ENCODE measurements around the gene TK2. TPM values are rescaled to one million over a fixed set of nuclear protein-coding genes. Genes with fewer than 3 reads are reported as not detected.
"Not testable (repeated sequence)": the region's sequence is repeated elsewhere in the genome, so short reads cannot be mapped to it uniquely, and the experiment has no call there.

TK2 gene
- total RNA-seq, 2 experiments from 2014 or later, result 5.4 to 5.8 TPM

DNA sequence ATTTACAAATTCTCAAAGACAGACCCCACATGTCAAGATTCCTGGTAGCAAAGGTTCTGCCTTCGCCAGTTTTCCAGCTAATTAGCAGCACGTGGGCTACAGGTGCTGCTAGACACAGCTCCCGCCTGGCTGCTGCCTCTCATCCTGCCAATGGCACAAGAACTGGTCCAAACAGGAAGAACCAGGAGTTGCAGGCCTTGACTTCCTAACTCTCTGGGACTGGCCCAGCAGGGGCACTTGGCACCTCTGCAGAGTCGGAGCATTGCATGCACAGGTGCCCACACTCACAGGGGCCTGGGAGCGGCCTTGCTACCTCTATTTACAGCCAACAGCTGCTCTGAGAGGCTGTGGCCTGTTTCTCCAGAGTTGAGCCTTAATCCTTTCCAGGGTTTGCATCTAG lies 39.6 kb downstream of the TK2 start:
- no peaks in the 10 kb centered on the region for H3K9me3 Mint-ChIP-seq
- intact Hi-C loops (cut with micrococcal nuclease), result no loop called here
- no peak overlapping the region for H3K4me3 Mint-ChIP-seq
- peaks cover 12% of the 10 kb centered on the region for H3K4me1 Mint-ChIP-seq (ENCODE audit: low read depth)
- ChIA-PET CTCF (interaction anchor here (0.9 to 2.5 kb wide), 5 partner anchors 12 to 103 kb away, joined by 3 to 15 read pairs (median 5); no protein-coding TSS in a partner anchor), POLR2A (no interaction called here)
- no peaks in the 10 kb centered on the region for H3K27me3 Mint-ChIP-seq
- no peak for DNase-seq
- H3K36me3 Mint-ChIP-seq, result no peaks in the 10 kb centered on the region
- no peak overlapping the region for H3K27ac Mint-ChIP-seq

DNA sequence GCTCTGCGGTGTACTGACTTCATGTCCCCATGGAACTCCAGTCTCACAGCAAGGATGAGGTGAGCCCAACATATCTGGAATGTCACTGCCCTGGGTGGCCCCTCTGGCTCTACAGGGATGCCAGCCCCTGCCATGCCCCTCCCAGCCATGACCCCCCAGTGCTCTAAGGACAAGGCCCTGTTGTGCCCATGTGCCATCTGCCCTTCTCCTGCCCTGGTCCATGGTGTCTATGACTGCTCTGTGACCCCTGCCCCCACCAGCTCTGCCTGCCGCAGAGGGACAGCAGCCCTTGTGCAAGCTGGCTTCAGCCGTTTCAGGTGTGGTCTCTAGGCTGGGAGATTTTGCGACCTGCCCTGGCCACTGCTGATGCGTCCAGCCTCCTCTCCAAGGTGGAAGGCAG lies 40.3 kb downstream of the TK2 start:
- Mint-ChIP-seq H3K36me3 (no peaks in the 10 kb centered on the region), H3K4me1 (ENCODE audit: low read depth) (peaks cover 7% of the 10 kb centered on the region), H3K27ac (no peak overlapping the region), H3K27me3 (no peaks in the 10 kb centered on the region), H3K4me3 (no peak overlapping the region), H3K9me3 (no peaks in the 10 kb centered on the region)
- CTCF ChIA-PET, result interaction anchor here (1.2 to 1.8 kb wide), 3 partner anchors 26 to 80 kb away, joined by 3 to 5 read pairs (median 3); no protein-coding TSS in a partner anchor
- intact Hi-C loops (cut with micrococcal nuclease), result no loop called here
- POLR2A ChIA-PET, result no interaction called here
- no peak for DNase-seq

DNA sequence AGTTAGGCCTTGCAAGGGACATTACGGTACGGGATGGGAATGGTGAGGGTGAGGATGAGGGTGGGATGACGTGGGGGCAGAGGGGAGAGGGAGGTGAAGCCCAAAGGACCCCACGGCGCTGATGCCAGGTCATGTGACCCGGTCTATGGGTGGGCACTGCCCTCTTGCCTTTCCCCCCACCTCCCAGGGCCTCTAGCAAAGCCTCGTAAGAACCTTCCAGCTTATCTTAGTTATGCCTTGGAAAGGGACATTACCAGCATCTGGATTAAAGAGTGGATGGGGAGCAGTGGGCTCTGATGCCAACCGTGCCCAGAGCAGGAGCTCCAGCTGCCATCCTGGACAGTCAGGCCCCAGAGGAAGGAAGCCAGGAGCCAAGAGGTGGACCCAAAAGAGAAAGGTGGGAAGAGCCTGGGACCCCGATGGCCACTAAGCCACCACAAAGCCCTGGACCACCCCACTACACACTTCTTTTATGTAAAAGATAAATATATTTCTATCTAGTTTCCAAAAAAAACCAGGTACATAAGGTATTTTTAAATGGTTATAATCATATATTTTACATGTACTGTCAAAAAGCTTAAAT lies 40.9 kb downstream of the TK2 start:
- intact Hi-C loops (cut with micrococcal nuclease), result no loop called here
- no peaks in the 10 kb centered on the region for H3K36me3 Mint-ChIP-seq
- DNase-seq, result no peak
- peaks cover 7% of the 10 kb centered on the region for H3K4me1 Mint-ChIP-seq (ENCODE audit: low read depth)
- H3K27me3 Mint-ChIP-seq, result no peaks in the 10 kb centered on the region
- H3K9me3 Mint-ChIP-seq, result no peaks in the 10 kb centered on the region
- CTCF ChIA-PET, result interaction anchor here (1.3 to 1.8 kb wide), 3 partner anchors 26 to 81 kb away, joined by 3 to 5 read pairs (median 3); partner anchors contain the start of gene CMTM2
- no peak overlapping the region for H3K27ac Mint-ChIP-seq
- no peak overlapping the region for H3K4me3 Mint-ChIP-seq
- POLR2A ChIA-PET, result no interaction called here

GRCh38 chr16:66508248-66508913 lies 41.5 kb downstream of the TK2 start:
- H3K27ac Mint-ChIP-seq, result no peak overlapping the region
- CTCF ChIA-PET, result interaction anchor here (0.7 to 1.8 kb wide), 6 partner anchors 25 to 100 kb away, joined by 3 to 5 read pairs (median 3); partner anchors contain the start of gene CMTM2

GRCh38 chr16:66507731-66508239 lies 42.1 kb downstream of the TK2 start:
- Mint-ChIP-seq H3K4me1 (ENCODE audit: low read depth) (peaks cover 4% of the 10 kb centered on the region), H3K27me3 (no peaks in the 10 kb centered on the region), H3K27ac (no peak overlapping the region), H3K4me3 (no peak overlapping the region), H3K9me3 (no peaks in the 10 kb centered on the region), H3K36me3 (no peaks in the 10 kb centered on the region)
- intact Hi-C loops (cut with micrococcal nuclease), result no loop called here
- ChIA-PET POLR2A (no interaction called here), CTCF (interaction anchor here (0.7 to 1.8 kb wide), 5 partner anchors 25 to 100 kb away, joined by 3 to 5 read pairs (median 3); partner anchors contain the start of gene CMTM2)
- DNase-seq, result no peak

More at GRCh38 chr16:66508248-66508913, 41.5 kb downstream of the TK2 start:
- no peak overlapping the region for H3K4me3 Mint-ChIP-seq
- no peak for DNase-seq
- H3K36me3 Mint-ChIP-seq, result no peaks in the 10 kb centered on the region
- H3K27me3 Mint-ChIP-seq, result no peaks in the 10 kb centered on the region
- intact Hi-C loops (cut with micrococcal nuclease), result no loop called here
- H3K9me3 Mint-ChIP-seq, result no peaks in the 10 kb centered on the region
- peaks cover 7% of the 10 kb centered on the region for H3K4me1 Mint-ChIP-seq (ENCODE audit: low read depth)
- POLR2A ChIA-PET, result no interaction called here

- Mint-ChIP-seq H3K27me3 (no peaks in the 10 kb centered on the region), H3K4me1 (ENCODE audit: low read depth) (peaks cover 2% of the 10 kb centered on the region), H3K27ac (no peak overlapping the region), H3K4me3 (no peak overlapping the region), H3K36me3 (no peaks in the 10 kb centered on the region), H3K9me3 (no peaks in the 10 kb centered on the region)
- intact Hi-C loops (cut with micrococcal nuclease), result no loop called here
- DNase-seq, result no peak
- ChIA-PET CTCF (no interaction called here), POLR2A (no interaction called here)
These were observed 46.3 kb downstream of the TK2 start for GRCh38 chr16:66503612-66504011.

- H3K27ac Mint-ChIP-seq, result no peak overlapping the region
- H3K36me3 Mint-ChIP-seq, result no peaks in the 10 kb centered on the region
- no peaks in the 10 kb centered on the region for H3K27me3 Mint-ChIP-seq
- no peaks in the 10 kb centered on the region for H3K9me3 Mint-ChIP-seq
- intact Hi-C loops (cut with micrococcal nuclease), result no loop called here
- CTCF ChIA-PET, result no interaction called here
- DNase-seq, result no peak
- POLR2A ChIA-PET, result no interaction called here
- H3K4me1 Mint-ChIP-seq (ENCODE audit: low read depth), result no peaks in the 10 kb centered on the region
- H3K4me3 Mint-ChIP-seq, result no peak overlapping the region
These were observed 46.9 kb downstream of the TK2 start for GRCh38 chr16:66503030-66503429.

DNA sequence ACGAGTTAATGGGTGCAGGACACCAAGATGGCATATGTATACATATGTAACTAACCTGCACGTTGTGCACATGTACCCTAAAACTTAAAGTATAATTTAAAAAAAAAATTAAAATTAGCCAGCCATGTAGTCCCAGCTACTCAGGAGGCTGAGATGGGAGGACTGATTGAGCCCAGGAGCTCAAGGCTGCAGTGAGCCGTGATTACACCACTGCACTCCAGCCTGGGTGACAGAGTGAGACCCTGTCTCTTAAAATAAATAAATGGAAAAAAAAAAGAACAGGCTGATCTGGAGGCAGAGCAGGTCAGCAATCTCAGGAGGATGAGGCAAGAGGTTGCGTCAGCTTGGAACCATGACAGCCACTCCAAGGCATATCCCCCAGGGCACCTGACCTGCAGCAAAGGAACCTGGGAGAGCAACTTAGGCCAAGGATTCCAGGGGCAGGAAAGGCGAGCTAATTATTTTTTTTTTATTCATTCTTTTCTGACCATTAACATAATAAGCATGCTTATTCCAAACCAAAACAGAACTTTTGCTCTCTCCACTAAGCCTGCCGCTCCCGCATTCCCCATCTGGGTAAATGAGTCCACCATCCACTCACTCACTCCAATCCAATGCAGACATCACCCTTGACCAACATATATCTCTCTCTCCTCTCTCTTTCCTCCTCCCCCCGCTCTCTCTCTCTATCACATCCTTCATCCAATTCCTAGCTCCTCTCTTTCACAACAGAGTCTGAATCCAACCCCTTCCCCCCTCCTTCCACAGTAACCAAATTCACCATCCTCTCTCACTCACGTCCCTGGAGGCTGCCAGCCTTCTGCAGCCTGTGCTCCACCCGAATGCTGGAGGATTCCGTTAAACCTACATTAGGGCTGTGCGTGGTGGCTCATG lies 47.7 kb downstream of the TK2 start:
- intact Hi-C loops (cut with micrococcal nuclease), result no loop called here
- DNase-seq, result peak; percentile 1
- Mint-ChIP-seq H3K4me1 (ENCODE audit: low read depth) (no peaks in the 10 kb centered on the region), H3K27me3 (no peaks in the 10 kb centered on the region), H3K36me3 (no peaks in the 10 kb centered on the region), H3K27ac (no peak overlapping the region), H3K4me3 (no peak overlapping the region), H3K9me3 (no peaks in the 10 kb centered on the region)
- ChIA-PET POLR2A (no interaction called here), CTCF (no interaction called here)

- H3K27me3 Mint-ChIP-seq; H3K4me1 Mint-ChIP-seq (ENCODE audit: low read depth); H3K36me3 Mint-ChIP-seq; CTCF ChIA-PET; H3K4me3 Mint-ChIP-seq; intact Hi-C loops (cut with micrococcal nuclease); DNase-seq; H3K27ac Mint-ChIP-seq; H3K9me3 Mint-ChIP-seq; POLR2A ChIA-PET: not testable (repeated sequence)
These were observed 48.4 kb downstream of the TK2 start for GRCh38 chr16:66501563-66501962.

DNA sequence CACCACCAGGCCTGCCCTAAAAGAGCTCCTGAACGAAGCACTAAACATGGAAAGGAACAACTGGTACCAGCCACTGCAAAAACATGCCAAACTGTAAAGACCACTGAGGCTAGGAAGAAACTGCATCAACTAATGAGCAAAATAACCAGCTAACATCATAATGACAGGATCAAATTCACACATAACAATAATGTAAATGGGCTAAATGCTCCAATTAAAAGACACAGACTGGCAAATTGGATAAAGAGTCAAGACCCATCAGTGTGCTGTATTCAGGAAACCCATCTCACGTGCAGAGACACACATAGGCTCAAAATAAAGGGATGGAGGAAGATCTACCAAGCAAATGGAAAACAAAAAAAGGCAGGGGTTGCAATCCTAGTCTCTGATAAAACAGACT lies 52.0 kb downstream of the TK2 start:
- H3K4me1 Mint-ChIP-seq (ENCODE audit: low read depth); POLR2A ChIA-PET; H3K36me3 Mint-ChIP-seq; H3K27me3 Mint-ChIP-seq; H3K27ac Mint-ChIP-seq; H3K4me3 Mint-ChIP-seq; DNase-seq; H3K9me3 Mint-ChIP-seq; intact Hi-C loops (cut with micrococcal nuclease); CTCF ChIA-PET: not testable (repeated sequence)

- H3K27me3 Mint-ChIP-seq, POLR2A ChIA-PET: not testable (repeated sequence)
These were observed 53.7 kb downstream of the TK2 start for GRCh38 chr16:66496226-66496625.

DNA sequence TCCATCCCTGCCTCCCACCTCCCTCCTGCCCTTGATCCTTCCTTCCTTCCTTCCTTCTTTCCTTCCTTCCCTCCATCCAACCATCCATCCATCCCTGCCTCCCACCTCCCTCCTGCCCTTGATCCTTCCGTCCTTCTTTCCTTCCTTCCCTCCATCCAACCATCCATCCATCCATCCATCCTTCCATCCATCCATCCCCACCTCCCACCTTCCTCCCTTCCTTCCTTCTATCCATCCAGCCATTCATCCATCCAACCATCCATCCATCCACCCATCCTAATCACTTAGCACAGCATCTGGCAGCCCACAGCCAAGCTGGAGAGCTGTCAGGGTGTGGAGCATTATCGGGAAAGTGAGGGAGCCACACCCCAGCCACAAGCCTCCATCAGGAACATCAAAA lies 54.5 kb downstream of the TK2 start:
- intact Hi-C loops (cut with micrococcal nuclease), result no loop called here
- no peaks in the 10 kb centered on the region for H3K27me3 Mint-ChIP-seq
- ChIA-PET POLR2A (no interaction called here), CTCF (no interaction called here)
- no peaks in the 10 kb centered on the region for H3K9me3 Mint-ChIP-seq
- H3K27ac Mint-ChIP-seq, result no peak overlapping the region
- H3K36me3 Mint-ChIP-seq, result no peaks in the 10 kb centered on the region
- H3K4me1 Mint-ChIP-seq (ENCODE audit: low read depth), result no peaks in the 10 kb centered on the region
- H3K4me3 Mint-ChIP-seq, result no peak overlapping the region
- DNase-seq, result peak; percentile 1

More at GRCh38 chr16:66496226-66496625, 53.7 kb downstream of the TK2 start:
- CTCF ChIA-PET; H3K4me1 Mint-ChIP-seq (ENCODE audit: low read depth); DNase-seq; H3K4me3 Mint-ChIP-seq; intact Hi-C loops (cut with micrococcal nuclease); H3K9me3 Mint-ChIP-seq; H3K27ac Mint-ChIP-seq; H3K36me3 Mint-ChIP-seq: not testable (repeated sequence)

All from activated CD4-positive, alpha-beta memory T cell treated with anti-CD3 and anti-CD28 coated beads for 36 hours (primary cell).